A549 (cell line): ENCODE measurements around the gene CAPN11. TPM values are rescaled to one million over a fixed set of nuclear protein-coding genes. Genes with fewer than 3 reads are reported as not detected.

ENCODE experiments used
- ATAC-seq, 2 experiments: fragments of 200-7000 bp in 1 of 2; fragments of >200 bp in 1 of 2; cut with Nextera tagmentation in 1 of 2; cut with Tn5 transposase in 1 of 2; 3 replicates each; pipeline versions ENCODE4 v1.8.0 to v1.9.1; 2018 to 2020; ENCODE audit warnings: mild to moderate bottlenecking in 1 of 2, moderate library complexity in 1 of 2
- CTCF ChIA-PET: fragments of 300-600 bp; sonication (Branson Sonifier 250); formaldehyde crosslinking; extraction: SDS; loops from one replicate; lab custom pipeline; 2021; ENCODE audit warnings: antibody characterized with exemption, inconsistent platforms; lab: Yijun Ruan, JAX
- POLR2A ChIA-PET: fragments of 350-600 bp; formaldehyde crosslinking; extraction: SDS; loops from one replicate; lab custom pipeline; 2021; ENCODE audit warnings: antibody characterized with exemption, inconsistent platforms; lab: Yijun Ruan, JAX
- DNase-seq, 2 experiments: peaks; one replicate each; pipeline versions ENCODE4 v3.0.0 to v3.0.0-alpha.2; 2011 to 2016; ENCODE audit warnings: low read depth in 1 of 2, low spot score in 1 of 2
- FAIRE-seq: peaks from 2 replicates; lab custom pipeline; 2011; peaks lifted over from hg19 to GRCh38; lab: Jason Lieb, UNC
- H3K27ac ChIP-seq, 2 experiments: fragments of >200 bp; sonication (Bioruptor Twin); formaldehyde crosslinking; 3 replicates each; pipeline ENCODE4 v1.5.1; 2016 to 2017
- H3K4me1 ChIP-seq: fragments of >200 bp; sonication (Bioruptor Twin); formaldehyde crosslinking; 3 replicates; pipeline ENCODE4 v1.6.1; 2016
- H3K4me2 ChIP-seq: fragments of >200 bp; sonication (Bioruptor Twin); formaldehyde crosslinking; 3 replicates; pipeline ENCODE4 v1.6.1; 2016
- H3K4me3 ChIP-seq: fragments of >200 bp; sonication (Bioruptor Twin); formaldehyde crosslinking; 3 replicates; pipeline ENCODE4 v1.5.1; 2016
- H3K9me3 ChIP-seq: fragments of >200 bp; sonication (Bioruptor Twin); formaldehyde crosslinking; 3 replicates; pipeline ENCODE4 v1.6.1; 2016
- CBX2 ChIP-seq: fragments of 200-600 bp; sonication (generic); IDR thresholded peaks from 2 replicates; pipeline ENCODE4 v1.6.1; 2016; ENCODE audit warnings: low read depth, mild to moderate bottlenecking, borderline replicate concordance
- CBX8 ChIP-seq: fragments of 200-600 bp; sonication (generic); IDR thresholded peaks from 2 replicates; pipeline ENCODE4 v1.6.1; 2016
- CHD2 ChIP-seq: fragments of 150-350 bp; IDR thresholded peaks from 2 replicates; pipeline ENCODE4 v1.6.1; 2014; ENCODE audit warnings: low read length; ENCODE audit not compliant: partially characterized antibody
- ELK1 ChIP-seq: fragments of 150-350 bp; IDR thresholded peaks from 2 replicates; pipeline ENCODE4 v1.6.1; 2014; ENCODE audit warnings: low read depth, mild to moderate bottlenecking, low read length
- HDAC2 ChIP-seq: fragments of 200-600 bp; sonication (generic); IDR thresholded peaks from 2 replicates; pipeline ENCODE4 v1.6.1; 2016
- HEYL ChIP-seq: fragments of 250-450 bp; sonication (Bioruptor Pico); IDR thresholded peaks from 2 replicates; pipeline ENCODE4 v1.8.0; 2021; ENCODE audit warnings: mild to moderate bottlenecking, moderate library complexity
- HOXB13 ChIP-seq: fragments of 250-450 bp; sonication (Bioruptor Pico); IDR thresholded peaks from 2 replicates; pipeline ENCODE4 v1.5.0; 2020; ENCODE audit warnings: low read depth, mild to moderate bottlenecking, moderate library complexity
- HOXB5 ChIP-seq: fragments of 250-450 bp; sonication (Bioruptor Pico); IDR thresholded peaks from 2 replicates; pipeline ENCODE4 v1.5.0; 2020; ENCODE audit warnings: mild to moderate bottlenecking, moderate library complexity
- JUNB ChIP-seq: fragments of >200 bp; sonication (Bioruptor Twin); formaldehyde crosslinking; IDR thresholded peaks from 2 replicates; pipeline ENCODE4 v1.6.1; 2016
- KDM5A ChIP-seq: fragments of 200-600 bp; sonication (generic); IDR thresholded peaks from 2 replicates; pipeline ENCODE4 v1.6.1; 2016; ENCODE audit warnings: antibody characterized with exemption, mild to moderate bottlenecking
- NFE2L2 ChIP-seq: fragments of 150-350 bp; conservative IDR thresholded peaks from 2 replicates; pipeline ENCODE4 v1.6.1; 2014; ENCODE audit warnings: low read length
- NPAS2 ChIP-seq: fragments of 250-450 bp; sonication (Bioruptor Pico); IDR thresholded peaks from 2 replicates; pipeline ENCODE4 v1.8.0; 2022; ENCODE audit warnings: mild to moderate bottlenecking, moderate library complexity, borderline replicate concordance
- PBX3 ChIP-seq: IDR thresholded peaks from 2 replicates; pipeline ENCODE4 v1.6.1; 2012
- REST ChIP-seq: fragments of 200-600 bp; sonication (generic); IDR thresholded peaks from 2 replicates; pipeline ENCODE4 v1.6.1; 2016; ENCODE audit warnings: antibody characterized with exemption, mild to moderate bottlenecking, moderate library complexity
- RNF2 ChIP-seq: fragments of 200-600 bp; sonication (generic); IDR thresholded peaks from 2 replicates; pipeline ENCODE4 v1.6.1; 2016; ENCODE audit warnings: low read depth, mild to moderate bottlenecking, antibody characterized with exemption, moderate library complexity, borderline replicate concordance
- TP53 ChIP-seq: fragments of 250-450 bp; sonication (Bioruptor Pico); IDR thresholded peaks from 2 replicates; pipeline ENCODE4 v1.5.0; 2021; ENCODE audit warnings: mild to moderate bottlenecking, moderate library complexity
- ZFP36 ChIP-seq: fragments of 450-650 bp; IDR thresholded peaks from 2 replicates; pipeline ENCODE4 v1.6.1; 2014; ENCODE audit warnings: borderline replicate concordance; ENCODE audit not compliant: partially characterized antibody
- ZNF302 ChIP-seq: fragments of 250-450 bp; sonication (Bioruptor Pico); IDR thresholded peaks from 2 replicates; pipeline ENCODE4 v1.9.0; 2021; ENCODE audit warnings: inconsistent platforms, mild to moderate bottlenecking, moderate library complexity
- WGBS: methylation state at CpG from one replicate; pipeline ENCODE4 v1.1.6; 2017; ENCODE audit errors: missing lambda C conversion rate; 5-methylcytosine and 5-hydroxymethylcytosine counted together
- polyA plus RNA-seq, 4 experiments: library from polyadenylated mRNA; depleted of rRNA in 3 of 4; stranded (reverse); fragments of >200 nt; fragmentation: RNase III in 1 of 4; extraction: RNeasy Plus Mini Kit Qiagen cat#74134 plus additional on column Dnase treatment in 1 of 4; gene quantifications; 2 replicates in 3 of 4; 3 replicates in 1 of 4; pipeline ENCODE4 v1.2.3, GENCODE V29; 2011 to 2017

CAPN11 gene
- polyA plus RNA-seq, 2 of the 4 experiments (the other 2 are of a cell fraction), result 0.10 TPM; not detected in 1

- ChIA-PET POLR2A (no interaction called here), CTCF (interaction anchor here (1.2 kb wide), 1 partner anchor 8 kb away, joined by 3 read pairs; no protein-coding TSS in a partner anchor)
- 75% methylated on average over 9 of the region's 11 CpGs for WGBS
- H3K4me1 ChIP-seq, result peaks cover 12% of the 10 kb centered on the region
- H3K4me2 ChIP-seq, result no peak overlapping the region
- no peak overlapping the region for H3K4me3 ChIP-seq
- DNase-seq (no peak), FAIRE-seq (no peak), ATAC-seq (no peak)
- H3K27ac ChIP-seq, result no peak overlapping the region
- H3K9me3 ChIP-seq, result no peaks in the 10 kb centered on the region
- TF ChIP-seq NFE2L2 (peak; percentile 26; the same call in 1 of the 2 replicates), ZNF302 (no peak), CBX2 (no peak), ELK1 (no peak)
Measured at GRCh38 chr6:44201638-44202303, 43.2 kb downstream of the CAPN11 start.

GRCh38 chr6:44202332-44202971 is 43.8 kb downstream of the CAPN11 start:
- FAIRE-seq (no peak), DNase-seq (no peak), ATAC-seq (no peak)
- no peaks in the 10 kb centered on the region for H3K9me3 ChIP-seq
- H3K27ac ChIP-seq, result no peak overlapping the region
- H3K4me1 ChIP-seq, result peaks cover 12% of the 10 kb centered on the region
- H3K4me3 ChIP-seq, result no peak overlapping the region
- ChIA-PET POLR2A (no interaction called here), CTCF (interaction anchor here (1.2 to 1.4 kb wide), 2 partner anchors 9 to 66 kb away, joined by 3 read pairs; no protein-coding TSS in a partner anchor)
- H3K4me2 ChIP-seq, result no peak overlapping the region
- TF ChIP-seq TP53, result no peak
- TF ChIP-seq NPAS2, result no peak
- no peak for TF ChIP-seq RNF2
- no peak for TF ChIP-seq ZFP36
- TF ChIP-seq HOXB5 (CRISPR knock-in tag), result no peak
- no peak for TF ChIP-seq PBX3
- TF ChIP-seq KDM5A, result no peak
- TF ChIP-seq HEYL (CRISPR knock-in tag), result no peak
- TF ChIP-seq JUNB, result no peak
- no peak for TF ChIP-seq CHD2
- no peak for TF ChIP-seq HOXB13
- TF ChIP-seq ELK1, result no peak
- TF ChIP-seq REST, result no peak
- TF ChIP-seq CBX8, result no peak
- no peak for TF ChIP-seq HDAC2
- WGBS, result 88% methylated on average over 3 of the region's 4 CpGs
